HFFc6 (cell line): ENCODE measurements around the gene POLE4. TPM values are rescaled to one million over a fixed set of nuclear protein-coding genes. Genes with fewer than 3 reads are reported as not detected.

ENCODE experiments used
- DNase-seq: peaks from one replicate; pipeline ENCODE4 v3.0.0-alpha.2; 2018
- H3K27ac Mint-ChIP-seq: 2 replicates; pipeline ENCODE4 v1.8.0; 2020; ENCODE audit warnings: mild to moderate bottlenecking, mixed read lengths
- H3K27me3 Mint-ChIP-seq: 2 replicates; pipeline ENCODE4 v1.8.0; 2021; ENCODE audit warnings: mild to moderate bottlenecking, moderate library complexity, mixed read lengths; ENCODE audit not compliant: insufficient read depth
- H3K36me3 Mint-ChIP-seq: 2 replicates; pipeline ENCODE4 v1.8.0; 2021; ENCODE audit warnings: low read depth, mixed read lengths
- H3K4me1 Mint-ChIP-seq: 2 replicates; pipeline ENCODE4 v1.8.0; 2020; ENCODE audit warnings: low read depth, mixed read lengths
- H3K4me3 Mint-ChIP-seq: 2 replicates; pipeline ENCODE4 v1.8.0; 2020; ENCODE audit warnings: mild to moderate bottlenecking, moderate library complexity, mixed read lengths
- H3K9me3 Mint-ChIP-seq: 2 replicates; pipeline ENCODE4 v1.8.0; 2020; ENCODE audit warnings: mild to moderate bottlenecking, mixed read lengths
- total RNA-seq, 6 experiments: library from RNA; stranded (reverse); fragmentation: NEBNext Ultra II Directional; extraction: Animal tissue kit (Norgen Biotek cat#: 25700); gene quantifications; 2 replicates in 1 of 6; 3 replicates in 5 of 6; pipeline ENCODE4 v1.2.3, GENCODE V29; 2021
- TF ChIP-seq, protein P1 (sequence below): fragments of 200-600 bp; sonication (generic); IDR thresholded peaks from 2 replicates; pipeline ENCODE4 v1.5.0; 2021; ENCODE audit warnings: antibody characterized with exemption, mild to moderate bottlenecking

POLE4 gene
- total RNA-seq, 6 experiments from 2014 or later = 108 to 143 (median 122) TPM

DNA sequence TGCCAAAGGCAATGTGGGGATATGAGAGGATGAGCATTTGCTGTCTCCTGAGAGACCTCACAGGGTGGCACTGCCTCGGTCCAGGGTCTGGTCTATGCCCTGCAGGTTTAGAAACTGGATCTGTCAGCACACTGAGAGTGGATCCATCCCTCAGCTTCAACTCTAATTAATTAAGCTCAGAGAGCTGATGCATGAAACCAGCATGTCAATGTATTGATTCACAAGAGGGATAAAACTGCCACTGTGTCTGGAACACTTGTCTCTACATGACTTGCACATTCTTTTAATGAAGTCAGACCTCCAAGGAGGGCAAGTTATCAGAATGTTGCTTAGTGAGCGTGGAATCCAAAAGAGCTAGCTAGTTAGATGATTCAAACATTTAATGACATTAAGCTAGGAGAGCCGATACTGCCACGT, 22.5 kb upstream of the POLE4 start:
- peak; percentile 50 for DNase-seq
- TF ChIP-seq, protein P1, sequence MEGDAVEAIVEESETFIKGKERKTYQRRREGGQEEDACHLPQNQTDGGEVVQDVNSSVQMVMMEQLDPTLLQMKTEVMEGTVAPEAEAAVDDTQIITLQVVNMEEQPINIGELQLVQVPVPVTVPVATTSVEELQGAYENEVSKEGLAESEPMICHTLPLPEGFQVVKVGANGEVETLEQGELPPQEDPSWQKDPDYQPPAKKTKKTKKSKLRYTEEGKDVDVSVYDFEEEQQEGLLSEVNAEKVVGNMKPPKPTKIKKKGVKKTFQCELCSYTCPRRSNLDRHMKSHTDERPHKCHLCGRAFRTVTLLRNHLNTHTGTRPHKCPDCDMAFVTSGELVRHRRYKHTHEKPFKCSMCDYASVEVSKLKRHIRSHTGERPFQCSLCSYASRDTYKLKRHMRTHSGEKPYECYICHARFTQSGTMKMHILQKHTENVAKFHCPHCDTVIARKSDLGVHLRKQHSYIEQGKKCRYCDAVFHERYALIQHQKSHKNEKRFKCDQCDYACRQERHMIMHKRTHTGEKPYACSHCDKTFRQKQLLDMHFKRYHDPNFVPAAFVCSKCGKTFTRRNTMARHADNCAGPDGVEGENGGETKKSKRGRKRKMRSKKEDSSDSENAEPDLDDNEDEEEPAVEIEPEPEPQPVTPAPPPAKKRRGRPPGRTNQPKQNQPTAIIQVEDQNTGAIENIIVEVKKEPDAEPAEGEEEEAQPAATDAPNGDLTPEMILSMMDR = no peak

DNA sequence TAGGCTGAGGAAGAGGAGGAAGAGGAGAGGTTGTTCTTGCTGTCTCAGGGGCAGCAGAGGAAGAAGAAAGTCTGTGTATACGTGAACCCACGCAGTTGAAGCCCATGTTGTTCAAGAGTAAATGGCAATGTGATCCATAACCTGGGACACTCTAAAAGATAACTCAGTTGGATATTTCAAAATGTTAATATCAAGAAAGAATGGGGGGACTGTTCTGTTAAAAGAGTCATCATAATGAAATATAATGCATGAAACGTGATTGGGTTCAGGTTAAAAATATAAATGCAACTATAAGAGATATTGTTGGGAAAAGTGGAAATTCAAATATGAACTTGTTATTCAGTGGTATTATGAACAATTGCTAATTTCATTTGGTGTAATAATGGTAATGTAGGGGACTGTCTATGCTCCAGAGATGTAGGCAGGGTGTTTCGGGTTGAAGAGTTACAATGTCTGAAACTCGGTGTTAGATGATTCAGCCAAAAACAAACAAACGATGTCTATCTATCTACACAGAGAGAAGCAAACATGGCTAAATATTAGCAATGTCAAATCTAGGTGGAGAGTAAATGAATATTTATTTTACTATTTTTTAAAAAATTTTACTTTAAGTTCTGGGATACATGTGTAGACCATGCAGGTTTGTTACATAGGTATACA, 21.1 kb upstream of the POLE4 start:
- DNase-seq = no peak
- peaks cover 24% of the 10 kb centered on the region for H3K36me3 Mint-ChIP-seq
- H3K27me3 Mint-ChIP-seq = no peaks in the 10 kb centered on the region
- peaks cover 25% of the 10 kb centered on the region for H3K4me1 Mint-ChIP-seq
- no peak overlapping the region for H3K27ac Mint-ChIP-seq
- no peaks in the 10 kb centered on the region for H3K9me3 Mint-ChIP-seq
- H3K4me3 Mint-ChIP-seq = no peak overlapping the region
- TF ChIP-seq, protein P1 = no peak

More for the DNA sequence above, 22.5 kb upstream of the POLE4 start:
- H3K27me3 Mint-ChIP-seq = no peaks in the 10 kb centered on the region
- H3K9me3 Mint-ChIP-seq = no peaks in the 10 kb centered on the region
- peaks cover 30% of the 10 kb centered on the region for H3K36me3 Mint-ChIP-seq
- H3K4me1 Mint-ChIP-seq = peaks cover 31% of the 10 kb centered on the region
- peak overlapping the region; percentile 77 for H3K27ac Mint-ChIP-seq
- no peak overlapping the region for H3K4me3 Mint-ChIP-seq

DNA sequence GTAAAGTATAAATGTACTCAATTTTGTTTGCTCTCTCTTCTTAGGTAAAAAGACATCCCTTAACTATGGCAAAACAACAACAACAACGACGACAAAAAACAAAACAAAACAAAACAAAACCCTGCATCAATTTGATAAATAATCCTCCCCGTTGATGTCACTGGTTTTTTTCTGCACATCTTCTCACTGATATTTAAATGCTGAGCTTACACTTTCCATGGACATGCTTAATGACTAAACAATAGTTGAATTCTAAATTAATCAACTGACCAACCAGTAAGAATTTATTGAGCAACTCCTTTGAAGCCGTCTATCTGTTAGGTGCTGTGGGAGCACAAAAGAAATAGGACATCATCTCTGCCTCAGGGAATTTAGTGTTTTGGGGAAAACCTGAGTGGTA, 20.2 kb upstream of the POLE4 start:
- Mint-ChIP-seq H3K4me1 (peaks cover 25% of the 10 kb centered on the region), H3K9me3 (no peaks in the 10 kb centered on the region), H3K36me3 (peaks cover 16% of the 10 kb centered on the region), H3K27me3 (no peaks in the 10 kb centered on the region), H3K27ac (no peak overlapping the region), H3K4me3 (no peak overlapping the region)
- TF ChIP-seq, protein P1 = no peak
- no peak for DNase-seq

DNA sequence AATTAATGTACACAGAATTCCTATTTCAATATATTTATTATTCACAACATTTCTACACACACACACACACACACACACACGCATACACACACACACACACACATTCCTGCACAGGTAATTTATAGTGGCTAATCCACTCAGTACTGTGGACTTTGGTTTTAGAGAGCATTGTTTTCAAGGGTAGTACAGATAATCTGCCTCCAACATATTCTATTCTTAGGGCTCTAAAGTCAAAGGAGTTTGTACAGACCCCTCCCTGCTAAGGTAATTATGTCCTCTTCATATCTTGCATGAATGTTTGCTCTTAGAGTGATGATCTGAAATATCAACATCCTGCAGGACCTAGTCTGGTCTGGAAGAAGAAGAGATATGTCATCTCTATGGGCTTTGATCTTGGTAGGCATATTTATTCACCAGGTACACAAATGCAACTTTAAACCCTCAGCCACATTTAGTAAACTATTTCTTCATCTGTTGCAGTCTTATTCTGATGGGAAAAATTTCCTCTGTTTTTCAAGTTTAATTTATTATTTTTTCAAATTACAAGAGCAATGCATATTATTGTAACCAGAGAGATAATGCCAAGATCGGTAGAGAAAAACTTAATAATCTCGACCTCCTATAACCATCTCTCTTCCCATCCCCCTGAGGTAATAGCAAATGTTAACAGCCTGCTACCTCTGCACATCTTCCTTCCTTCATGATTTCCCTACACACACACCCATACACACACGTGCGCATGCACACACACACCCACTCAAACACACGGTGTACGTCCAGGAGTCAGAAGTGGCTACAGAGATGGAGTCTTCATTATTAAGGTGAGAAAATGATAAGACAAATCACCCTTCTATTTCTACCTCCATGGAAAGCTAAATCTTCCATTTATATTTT, 18.3 kb upstream of the POLE4 start:
- H3K4me3 Mint-ChIP-seq = no peak overlapping the region
- TF ChIP-seq, protein P1 = no peak
- peaks cover 39% of the 10 kb centered on the region for H3K4me1 Mint-ChIP-seq
- H3K36me3 Mint-ChIP-seq = peaks cover 7% of the 10 kb centered on the region; the same call in 1 of the 2 replicates
- no peak overlapping the region for H3K27ac Mint-ChIP-seq
- H3K27me3 Mint-ChIP-seq = no peaks in the 10 kb centered on the region
- H3K9me3 Mint-ChIP-seq = no peaks in the 10 kb centered on the region
- no peak for DNase-seq

DNA sequence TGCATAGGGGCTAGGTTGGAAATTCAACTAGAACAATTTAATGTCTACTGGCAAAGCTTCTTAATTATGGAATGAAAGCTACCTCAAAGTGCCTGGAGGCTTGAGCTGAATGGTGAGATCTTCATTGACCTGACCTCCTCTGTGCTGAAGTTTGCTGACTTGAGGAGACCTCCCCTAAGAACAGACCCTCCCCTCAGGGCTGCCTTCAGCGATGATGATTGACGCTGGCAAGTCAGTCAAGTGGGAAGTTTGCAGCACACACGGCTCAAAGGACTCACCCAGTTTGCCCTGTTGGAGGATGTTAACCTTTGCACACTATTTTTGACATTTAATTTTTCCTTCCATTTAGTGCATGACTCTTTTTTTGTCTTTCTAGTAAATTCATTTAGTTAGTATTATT, 17.2 kb upstream of the POLE4 start:
- H3K27me3 Mint-ChIP-seq = no peaks in the 10 kb centered on the region
- TF ChIP-seq, protein P1 = no peak
- H3K4me3 Mint-ChIP-seq = no peak overlapping the region
- DNase-seq = no peak
- H3K27ac Mint-ChIP-seq = no peak overlapping the region
- H3K9me3 Mint-ChIP-seq = no peaks in the 10 kb centered on the region
- peaks cover 7% of the 10 kb centered on the region; the same call in 1 of the 2 replicates for H3K36me3 Mint-ChIP-seq
- H3K4me1 Mint-ChIP-seq = peaks cover 39% of the 10 kb centered on the region
